HS-27A (cell line): ENCODE data around the gene OR10V1.
A peak's percentile ranks its signal among the peaks of the same experiment; 100 is the strongest.

Experiments
- DNase-seq: peaks from one replicate; pipeline ENCODE4 v3.0.0-alpha.2; 2012; ENCODE audit warnings: low read depth, missing footprints

OR10V1 gene

DNA sequence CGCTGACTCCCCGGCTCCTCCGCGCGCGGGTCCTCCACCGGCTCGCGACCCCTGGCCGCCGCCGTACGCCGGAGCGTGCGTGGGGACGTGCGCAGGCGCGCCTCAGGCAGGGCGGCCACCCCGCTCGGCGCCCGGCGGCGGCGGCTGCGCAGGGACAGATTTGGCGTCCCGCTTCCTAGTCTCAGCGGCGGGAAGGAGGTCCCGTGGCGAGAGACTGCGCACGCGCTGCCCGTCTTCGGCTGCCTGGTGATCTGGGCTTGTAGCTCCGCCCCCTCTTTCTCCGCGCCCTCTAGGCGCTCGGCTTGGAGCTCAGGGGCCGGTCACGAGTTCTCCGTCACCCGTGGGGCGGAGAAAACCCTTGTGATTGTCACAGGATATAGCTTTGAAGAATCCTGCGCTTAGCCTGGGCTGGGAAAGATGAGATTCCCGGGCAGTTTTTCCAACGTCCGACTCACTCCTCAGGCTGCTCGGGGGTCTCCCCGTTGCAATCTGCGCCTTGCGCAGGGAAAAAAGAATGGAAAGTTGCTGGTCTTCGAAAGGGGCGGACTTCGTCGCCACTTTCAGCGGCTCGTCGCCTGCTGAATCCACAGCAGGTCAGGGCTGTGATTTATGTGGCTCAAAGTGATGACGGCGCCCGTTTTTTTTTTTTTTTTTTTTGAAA lies 44.6 kb downstream of the OR10V1 start, which contains the start of gene PATL1:
Gene PATL1 (minus strand): TSS at position 88 of the 661 bp plus-strand sequence. CDS start 142 bp downstream, outside the sequence.
- peak; percentile 96 for DNase-seq

DNA sequence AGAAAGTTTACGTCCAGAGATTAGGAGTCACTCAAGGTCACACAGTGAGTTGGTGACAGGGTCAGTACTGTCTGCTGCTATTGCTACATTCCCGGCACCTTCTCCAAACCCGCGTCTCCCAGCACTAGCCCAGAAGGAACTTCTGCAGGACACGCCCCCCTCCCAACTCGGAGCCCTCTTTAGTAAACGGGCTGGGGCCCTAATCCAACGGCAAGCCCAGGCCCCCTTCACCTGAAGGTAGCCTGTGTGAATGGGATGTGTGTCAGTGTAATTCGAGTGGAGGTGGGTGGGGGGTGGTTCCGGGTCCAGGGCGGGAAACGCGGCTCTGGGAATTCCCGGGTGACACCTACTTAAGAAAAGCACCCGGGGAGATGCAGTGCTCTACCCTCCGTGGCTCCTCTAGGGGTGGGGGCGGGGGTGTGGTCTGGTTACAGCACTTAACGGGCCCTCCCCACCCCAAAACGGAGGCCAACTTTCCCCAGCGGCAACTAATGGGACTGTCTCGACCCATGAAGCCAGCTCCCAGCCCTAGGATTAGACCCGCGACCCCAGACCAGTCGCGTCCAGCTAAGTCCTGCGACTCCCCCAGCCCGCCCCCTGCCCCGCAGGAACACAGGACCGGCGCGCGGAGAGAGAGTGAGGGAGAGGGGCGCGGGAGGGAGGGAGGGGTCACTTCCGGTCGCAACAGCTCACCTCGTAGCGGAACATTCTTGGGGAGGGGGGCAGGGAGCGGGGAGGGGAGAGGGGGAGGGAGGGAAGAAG lies 45.3 kb downstream of the OR10V1 start:
- peak; percentile 7 for DNase-seq

DNA sequence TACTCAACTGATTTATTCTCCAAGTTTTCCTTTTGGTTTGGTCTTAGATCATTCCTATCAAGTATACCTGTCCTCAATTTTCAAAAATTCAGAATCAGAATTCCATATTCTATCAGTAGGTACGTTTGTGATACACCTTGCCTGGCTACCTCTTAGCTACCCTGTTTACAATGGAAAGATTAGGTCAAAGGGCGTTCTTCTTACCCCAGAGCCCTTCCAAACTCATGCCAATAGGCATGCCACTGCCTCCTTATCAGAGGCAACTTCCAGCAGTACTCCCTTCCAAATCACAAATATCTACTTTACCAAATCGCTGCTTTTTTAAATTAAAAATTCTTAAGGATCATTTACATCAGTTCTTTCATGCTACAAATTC lies 45.8 kb downstream of the OR10V1 start:
- DNase-seq: no peak

DNA sequence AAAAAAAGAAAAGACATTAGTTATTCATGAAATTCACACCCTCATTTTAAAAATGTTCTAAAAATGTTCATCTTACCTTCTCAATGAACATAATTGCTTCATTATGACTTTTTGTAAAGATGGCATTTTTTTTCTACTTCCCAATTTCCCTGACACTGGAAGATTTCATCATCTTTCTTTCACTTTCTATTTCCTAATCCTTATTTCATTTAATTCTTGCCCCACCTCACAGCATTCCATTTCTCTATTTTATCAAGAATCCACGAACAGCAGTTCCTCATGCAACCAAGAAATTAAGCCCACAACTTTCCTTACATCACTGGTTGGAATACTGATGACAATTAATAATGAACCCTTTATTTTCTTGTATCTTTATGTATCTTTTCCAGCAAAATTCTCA lies 46.7 kb downstream of the OR10V1 start:
- DNase-seq: no peak
